GM18508 (cell line): ENCODE results near the gene RPS2.
"Not testable (repeated sequence)": the region's sequence is repeated elsewhere in the genome, so short reads cannot be mapped to it uniquely, and the experiment has no call there.

ENCODE experiments used
- ATAC-seq: cut with Tn5 transposase; IDR thresholded peaks from one replicate; pipeline ENCODE4 v1.9.1; 2021; ENCODE audit warnings: moderate number of reproducible peaks; ENCODE audit not compliant: insufficient read depth, unreplicated experiment

Gene RPS2

DNA sequence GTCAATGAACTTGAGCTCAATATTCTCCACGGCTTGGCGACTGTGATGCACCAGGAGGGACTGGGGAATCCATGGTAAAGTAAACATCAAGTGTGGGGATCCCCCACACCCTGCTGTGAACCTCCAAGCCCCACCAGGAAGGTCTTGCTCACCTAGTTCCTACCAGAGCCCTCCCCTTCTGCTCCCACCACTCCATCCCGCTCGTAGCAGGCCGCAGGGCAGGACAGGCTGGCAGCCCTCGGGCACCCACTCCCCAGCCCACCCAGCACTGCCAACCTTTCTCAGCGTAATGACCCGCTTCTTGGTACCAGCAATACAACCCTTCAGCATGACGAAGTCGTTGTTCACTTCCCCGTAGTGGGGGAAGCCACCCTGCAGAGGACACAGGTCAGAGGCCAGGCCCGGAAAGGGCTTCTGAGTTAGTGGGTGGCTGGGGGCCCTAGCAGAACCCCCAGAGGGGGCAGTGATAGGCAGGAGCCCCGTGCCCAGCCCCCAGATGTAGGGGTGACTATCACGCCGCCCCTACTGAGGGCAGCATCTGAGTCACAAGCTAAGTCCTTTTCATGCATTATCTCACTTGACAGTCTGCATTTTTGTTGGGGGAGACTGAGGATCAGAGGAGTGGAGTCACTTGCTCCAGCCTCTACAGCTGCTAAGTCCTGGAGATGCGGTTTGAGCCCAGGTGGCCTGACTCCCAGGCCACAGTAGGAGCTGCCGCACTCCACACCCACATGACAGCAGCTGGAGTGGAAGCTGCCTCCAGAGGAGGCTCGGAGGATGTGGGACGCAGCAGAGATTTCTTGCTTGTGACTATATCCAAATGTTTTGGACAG lies 18.9 kb downstream of the RPS2 start:
- ATAC-seq = no peak

DNA sequence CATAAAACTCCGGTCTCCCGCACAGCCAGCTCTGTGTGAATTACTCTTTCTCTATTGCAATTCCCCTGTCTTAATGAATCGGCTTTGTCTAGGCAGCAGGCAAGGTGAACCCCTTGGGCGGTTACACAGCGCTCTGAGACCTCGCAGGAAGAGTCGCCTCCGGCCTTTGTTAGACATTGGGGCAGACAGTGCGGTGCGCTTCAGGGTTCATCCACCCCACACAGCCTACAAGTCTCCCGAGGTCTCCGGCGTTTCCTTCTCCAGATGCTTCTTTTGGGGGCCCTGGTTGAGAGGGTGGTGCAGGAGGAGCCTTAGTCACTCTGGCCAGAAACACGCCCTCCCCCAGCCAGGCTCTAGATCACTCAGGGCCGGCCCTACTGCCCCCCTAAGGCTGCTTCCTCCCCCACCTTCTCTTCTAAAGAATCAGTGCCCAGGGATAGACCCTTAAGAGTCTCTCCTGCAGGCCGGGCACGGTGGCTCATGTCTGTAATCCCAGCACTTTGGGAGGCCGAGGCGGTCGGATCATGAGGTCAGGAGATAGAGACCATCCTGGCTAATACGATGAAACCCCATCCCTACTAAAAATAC lies 19.9 kb downstream of the RPS2 start:
- ATAC-seq = no peak

DNA sequence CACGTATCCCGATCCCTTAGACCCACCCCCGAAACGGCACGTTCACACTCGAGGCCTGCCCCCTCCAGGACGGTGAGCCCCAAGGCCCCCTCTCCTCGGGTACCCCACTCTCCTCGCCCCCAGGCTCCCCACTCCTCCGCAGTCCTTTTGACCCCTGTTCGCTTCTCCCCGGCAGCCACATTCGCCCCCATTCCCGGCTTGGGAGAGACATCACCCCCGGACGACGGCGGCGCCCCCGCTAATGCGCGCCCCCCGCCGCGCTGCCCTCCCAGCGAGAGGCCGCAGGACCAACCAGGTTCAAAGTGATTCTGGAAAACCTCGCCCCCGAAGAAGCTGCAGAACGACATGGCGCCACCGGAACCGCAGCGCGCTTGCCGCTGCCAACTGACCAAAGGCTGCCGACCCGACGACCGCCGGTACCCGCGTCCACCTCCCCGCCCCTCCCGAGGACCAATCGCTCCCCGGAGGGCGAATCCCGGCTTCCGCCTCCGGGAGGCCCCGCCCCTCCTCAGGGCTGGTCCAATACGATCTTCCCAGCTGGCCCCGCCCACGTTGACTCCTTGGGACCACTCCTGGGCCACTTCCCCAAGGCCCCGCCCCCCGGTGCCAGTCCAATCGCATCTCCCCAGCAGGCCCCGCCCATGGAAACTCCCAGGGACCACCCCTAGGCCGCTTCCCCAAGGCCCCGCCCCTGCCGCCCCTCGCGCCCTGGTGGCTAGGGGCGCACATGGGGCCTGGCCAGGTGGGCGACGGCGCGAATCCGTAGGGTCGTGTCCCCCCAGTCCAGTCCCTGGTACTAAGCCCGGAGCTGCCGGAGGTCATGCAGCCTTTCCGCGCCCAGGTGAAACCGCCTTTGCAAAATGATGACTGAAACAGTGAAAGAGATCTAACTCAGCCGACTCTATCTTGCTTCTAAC lies 21.6 kb downstream of the RPS2 start, which contains the start of gene MSRB1:
Gene MSRB1 (minus strand): TSS at position 390 of the 917 bp plus-strand sequence. CDS start 43 bp downstream, at position 347.
- ATAC-seq = peak; percentile 50

DNA sequence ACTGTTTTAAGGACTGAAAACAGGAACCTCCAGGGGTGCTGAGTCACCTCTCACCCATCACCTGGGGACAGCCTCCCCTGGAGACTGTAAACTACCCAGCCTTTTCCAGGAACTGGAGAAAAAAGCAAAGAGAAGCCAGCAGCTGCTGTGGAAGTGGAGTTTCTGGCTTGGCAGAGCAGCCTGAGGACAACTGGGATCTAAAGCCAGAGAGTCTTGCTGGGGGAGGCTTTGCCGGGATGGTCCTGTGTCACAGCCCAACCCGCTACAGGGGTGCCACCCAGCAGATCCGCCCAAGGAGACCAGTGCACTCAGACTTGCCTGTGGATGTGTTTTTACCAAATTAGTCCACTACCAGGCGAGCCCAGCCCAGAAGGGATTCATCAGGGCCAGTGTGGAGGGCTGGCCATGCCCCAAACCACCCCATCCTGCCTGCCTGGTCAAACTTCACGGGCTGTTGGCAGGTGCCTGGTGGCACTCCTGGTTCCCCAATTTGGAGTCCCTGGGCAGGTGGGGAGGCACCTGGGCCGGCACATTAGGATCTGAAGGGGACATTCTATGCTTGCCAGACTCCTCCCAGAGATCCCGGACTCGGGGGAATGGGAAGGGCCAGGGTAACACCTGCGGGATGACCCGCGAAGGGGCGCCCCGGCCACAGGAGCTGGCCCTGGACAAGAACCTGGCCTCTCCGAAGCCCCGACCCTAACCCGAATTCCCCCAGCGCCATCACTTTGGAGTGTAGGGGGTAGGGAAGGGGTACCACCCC lies 22.4 kb downstream of the RPS2 start:
- ATAC-seq = no peak

DNA sequence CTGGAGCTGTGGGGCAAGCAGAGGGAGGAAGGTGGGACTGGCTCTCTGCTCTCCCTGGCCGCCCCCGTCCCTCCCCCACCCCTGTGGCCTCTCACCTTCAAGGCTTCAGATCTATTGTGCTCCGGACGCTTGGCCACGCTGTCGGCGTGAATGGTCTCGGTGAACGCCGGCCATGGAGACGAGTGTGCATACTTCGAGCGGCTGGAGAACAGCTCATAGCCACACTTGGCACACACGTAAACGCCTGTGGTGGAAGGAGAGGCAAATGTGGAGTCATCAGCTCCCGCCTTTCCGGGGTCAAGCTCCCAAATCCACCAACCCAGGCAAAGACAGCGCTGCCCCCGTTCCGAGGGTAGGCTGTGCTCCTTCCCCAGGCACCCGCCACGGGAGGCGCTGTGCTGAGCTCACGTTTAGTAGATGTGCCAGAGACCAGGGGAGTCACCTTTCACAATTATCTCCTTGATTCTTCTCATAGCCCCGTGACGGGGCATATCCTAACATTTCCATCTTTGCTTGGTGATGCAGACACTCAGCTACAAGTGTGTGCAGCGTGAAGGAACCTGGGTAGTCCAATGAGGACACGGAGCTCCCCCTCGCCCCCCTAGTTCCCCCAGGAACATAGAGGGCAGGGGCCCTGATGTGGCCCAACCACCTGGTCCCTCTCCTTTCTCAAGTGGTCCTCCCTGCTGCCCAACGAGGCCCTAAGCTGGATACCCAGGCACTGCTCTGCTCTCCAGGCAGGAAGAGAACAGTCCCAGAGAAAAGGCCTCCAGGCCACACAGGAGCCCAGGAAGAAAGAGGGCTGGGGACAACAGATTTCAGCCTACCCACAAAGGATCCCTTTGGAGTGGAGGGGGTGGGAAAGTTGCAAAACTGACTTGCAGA lies 23.2 kb downstream of the RPS2 start:
- ATAC-seq = no peak

DNA sequence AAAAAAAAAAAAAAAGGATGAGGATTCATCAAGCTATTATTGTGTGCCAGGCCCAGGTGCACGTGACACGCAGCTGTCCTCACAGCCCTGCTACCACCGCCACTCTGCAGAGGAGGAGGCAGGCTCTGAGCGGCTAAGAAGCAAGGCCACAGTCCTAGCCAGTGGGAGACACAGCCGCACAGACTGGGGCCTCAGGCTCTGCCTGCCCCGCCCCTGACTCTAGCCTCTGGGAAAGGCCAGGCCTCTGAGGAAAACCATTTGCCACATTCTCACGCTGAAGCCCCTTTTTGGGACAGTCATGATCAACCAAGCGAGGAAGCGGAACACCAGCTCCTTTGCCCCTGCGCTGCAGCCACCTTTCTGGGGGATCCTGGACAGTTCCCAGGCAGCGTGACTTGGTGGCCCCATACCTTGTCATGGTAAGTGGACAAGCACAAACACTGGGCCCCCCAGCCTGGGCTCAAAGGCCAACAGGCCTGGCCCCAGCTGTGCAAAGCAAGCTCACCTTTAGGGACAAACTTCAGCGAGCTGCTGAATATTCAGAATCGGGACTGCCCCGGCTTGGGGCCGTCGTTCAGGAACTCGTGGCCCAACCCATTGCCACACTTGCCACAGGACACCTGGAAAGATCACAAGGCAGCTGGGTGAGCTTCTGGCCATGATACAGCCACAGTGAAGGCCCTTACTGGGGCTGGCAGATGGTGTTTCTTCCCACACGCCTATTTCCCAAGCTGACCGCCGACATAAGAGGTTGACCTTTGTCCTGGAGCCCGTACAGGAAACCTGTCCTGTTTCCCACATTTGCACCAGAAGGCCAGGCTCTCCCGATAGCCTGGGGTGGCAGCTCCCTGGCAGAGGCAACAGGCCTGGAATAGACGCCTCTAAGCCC lies 24.1 kb downstream of the RPS2 start:
- no peak for ATAC-seq

DNA sequence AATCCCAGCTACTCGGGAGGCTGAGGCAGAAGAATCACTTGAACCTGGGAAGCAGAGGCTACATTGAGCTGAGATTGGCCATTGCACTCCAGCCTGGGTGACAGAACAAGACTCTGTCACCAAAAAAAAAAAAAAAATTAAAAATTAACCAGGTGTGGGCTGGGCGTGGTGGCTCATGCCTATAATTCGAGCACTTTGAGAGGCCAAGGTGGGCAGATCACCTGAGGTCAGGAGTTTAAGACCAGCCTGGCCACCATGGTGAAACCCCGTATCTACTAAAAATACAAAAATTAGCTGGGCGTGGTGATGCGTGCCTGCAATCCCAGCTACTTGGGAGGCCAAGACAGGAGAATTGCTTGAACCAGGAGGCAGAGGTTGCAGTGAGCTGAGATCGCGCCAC lies 24.8 kb downstream of the RPS2 start:
- not testable (repeated sequence) for ATAC-seq

DNA sequence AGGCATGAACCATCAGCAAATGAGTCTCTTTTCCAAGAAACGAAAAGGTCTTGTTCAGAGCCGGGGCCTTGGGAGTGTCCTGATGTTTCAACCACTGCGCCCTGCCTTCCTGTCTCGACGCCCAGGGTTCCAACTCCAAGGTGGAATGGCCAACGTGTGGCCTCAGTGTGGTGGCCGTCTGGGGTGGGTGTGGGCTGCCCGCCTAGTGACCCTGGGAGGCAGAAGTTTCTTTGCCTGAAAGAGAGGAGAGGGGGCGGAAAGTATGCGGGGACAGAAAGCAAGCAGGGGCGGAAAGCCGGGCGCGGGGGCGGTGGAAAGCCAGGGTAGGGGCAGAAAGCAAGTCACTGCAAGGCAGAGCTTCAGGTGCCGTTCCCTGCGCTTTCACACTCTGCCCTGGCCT lies 25.7 kb downstream of the RPS2 start:
- no peak for ATAC-seq

DNA sequence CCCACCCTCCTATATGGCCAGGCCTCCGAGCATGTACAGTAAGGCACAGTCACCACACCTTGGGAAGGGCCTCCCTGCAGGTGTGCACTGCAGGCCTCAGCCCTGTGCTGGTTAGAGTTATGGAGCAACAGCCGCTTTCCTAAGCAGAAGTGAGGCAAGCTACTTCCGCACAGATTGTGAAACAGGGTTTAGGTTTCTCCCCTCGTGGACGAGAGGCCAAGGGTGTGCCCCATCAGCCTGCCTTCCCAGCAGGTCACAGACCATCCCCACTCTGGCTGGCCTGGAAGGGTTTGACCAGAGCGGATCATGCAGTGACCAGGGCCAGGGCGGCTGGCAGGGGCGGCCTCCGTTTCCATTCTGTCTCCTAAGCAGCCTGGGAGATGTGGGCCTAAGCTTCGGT lies 26.3 kb downstream of the RPS2 start:
- ATAC-seq = no peak

DNA sequence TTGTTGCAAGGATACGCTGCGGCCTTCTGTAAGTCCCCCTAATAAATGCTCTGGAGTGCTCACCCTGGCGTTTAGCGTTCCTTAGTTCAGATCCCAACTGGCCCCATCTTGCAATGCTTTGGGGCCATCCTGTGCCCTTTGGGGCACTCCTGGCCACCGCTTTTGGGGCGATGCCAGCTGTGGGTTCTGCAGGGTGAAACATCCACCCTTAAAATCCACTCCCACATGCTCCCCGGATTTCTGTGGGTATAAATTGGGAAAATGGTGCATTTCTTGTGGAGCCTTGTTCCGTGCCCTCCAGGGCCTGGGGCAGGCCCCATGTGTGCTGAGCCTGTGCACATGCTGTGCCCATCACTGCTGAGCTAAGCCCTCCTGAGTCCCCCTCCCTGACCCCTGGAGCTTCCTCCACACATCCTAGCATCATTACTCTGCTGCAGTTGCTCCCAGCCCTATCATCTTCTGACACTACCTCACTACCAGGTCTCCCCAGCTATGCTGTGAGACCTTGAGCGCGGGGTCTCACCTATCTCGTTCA lies 27.6 kb downstream of the RPS2 start:
- ATAC-seq = no peak

DNA sequence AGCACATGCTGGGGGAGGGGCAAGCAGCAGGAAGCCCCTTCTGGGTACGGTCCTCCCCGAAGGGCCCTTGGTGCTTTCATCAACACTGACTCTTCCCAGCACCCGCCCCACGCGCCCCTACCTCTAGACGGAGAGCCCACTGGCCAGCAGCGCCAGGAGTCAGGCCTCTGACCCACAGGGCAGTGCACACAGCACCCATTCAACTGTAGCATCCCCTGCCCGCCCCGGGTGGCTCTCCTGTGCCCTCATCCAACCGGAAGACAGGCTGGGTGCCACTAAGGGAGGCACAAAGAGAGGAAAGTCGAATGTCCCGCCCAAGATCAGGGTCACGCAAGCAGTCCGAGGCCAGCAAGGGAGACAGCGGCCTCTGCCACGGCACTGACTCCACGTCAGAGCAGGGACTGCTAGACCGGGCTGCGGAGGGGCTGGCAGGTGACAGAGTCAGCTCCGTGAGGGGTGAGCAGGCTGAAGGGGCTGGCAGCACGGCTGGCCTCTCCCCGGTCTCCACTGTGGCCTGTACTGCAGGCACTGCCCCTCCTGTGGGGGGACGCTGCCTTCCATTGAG lies 31.4 kb downstream of the RPS2 start:
- no peak for ATAC-seq

DNA sequence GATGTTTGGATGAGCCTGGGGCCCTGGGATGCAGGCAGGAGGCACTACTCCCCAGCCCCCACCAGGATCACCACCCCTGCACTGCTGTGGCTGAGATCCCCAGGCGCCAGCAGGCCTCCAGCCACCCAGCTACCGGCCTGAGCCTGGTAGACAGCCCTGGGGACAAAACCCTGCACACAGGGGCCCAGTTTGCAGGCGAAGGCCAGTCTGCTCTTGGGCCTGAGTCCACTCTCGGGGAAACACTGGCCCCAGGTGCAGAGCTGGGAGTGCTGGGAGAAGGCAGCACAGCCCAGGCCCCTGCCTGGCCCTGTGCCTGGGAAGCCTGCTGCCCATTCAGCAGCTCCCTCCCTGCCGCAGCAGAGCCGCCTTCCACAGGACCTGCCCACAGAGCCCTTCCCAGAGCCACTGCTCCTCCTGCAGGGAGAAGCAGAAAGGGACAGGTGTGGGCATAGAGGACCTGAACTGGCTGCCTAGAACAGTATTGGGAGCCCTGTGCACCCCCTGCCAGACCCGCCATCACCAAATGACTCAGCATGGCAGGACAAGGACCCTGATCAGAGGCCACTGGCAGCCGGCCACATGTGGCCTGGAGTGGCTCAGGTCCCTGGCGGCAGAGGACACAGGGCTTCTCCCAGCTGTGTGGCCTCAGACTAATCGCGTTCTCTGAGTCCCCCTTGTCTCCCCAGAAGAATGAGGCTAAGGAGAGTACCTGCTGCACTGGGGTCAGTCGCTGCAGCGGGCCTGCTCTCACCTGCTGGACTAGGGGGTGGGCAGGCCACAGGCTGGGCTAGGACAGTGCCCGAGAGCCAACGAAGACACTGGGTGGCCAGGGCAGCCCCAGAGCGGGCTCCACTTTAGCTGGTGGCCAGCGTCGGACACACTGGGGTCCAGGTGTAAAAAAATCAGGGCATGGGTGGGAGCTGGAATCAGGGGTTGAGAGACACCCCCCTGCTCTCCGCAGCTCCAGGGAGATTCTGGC lies 32.3 kb downstream of the RPS2 start:
- no peak for ATAC-seq

DNA sequence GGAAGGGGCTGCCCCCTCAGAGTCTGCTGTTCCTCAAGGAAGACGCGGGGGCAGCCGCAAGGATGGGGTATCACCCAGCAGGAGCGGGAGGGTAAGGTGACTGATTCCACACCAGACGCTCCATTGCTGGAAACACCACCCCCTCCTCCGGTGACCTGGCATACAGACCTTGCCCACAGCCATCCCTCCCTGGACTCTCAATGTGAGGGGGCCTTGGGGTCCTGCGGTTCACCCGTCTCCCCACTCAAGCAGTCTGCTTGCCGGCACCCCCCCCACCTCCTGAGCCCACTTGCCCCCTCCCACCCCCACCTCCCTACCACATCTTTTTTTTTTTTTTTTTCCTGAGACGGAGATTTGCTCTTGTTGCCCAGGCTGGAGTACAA lies 34.3 kb downstream of the RPS2 start:
- ATAC-seq = no peak

DNA sequence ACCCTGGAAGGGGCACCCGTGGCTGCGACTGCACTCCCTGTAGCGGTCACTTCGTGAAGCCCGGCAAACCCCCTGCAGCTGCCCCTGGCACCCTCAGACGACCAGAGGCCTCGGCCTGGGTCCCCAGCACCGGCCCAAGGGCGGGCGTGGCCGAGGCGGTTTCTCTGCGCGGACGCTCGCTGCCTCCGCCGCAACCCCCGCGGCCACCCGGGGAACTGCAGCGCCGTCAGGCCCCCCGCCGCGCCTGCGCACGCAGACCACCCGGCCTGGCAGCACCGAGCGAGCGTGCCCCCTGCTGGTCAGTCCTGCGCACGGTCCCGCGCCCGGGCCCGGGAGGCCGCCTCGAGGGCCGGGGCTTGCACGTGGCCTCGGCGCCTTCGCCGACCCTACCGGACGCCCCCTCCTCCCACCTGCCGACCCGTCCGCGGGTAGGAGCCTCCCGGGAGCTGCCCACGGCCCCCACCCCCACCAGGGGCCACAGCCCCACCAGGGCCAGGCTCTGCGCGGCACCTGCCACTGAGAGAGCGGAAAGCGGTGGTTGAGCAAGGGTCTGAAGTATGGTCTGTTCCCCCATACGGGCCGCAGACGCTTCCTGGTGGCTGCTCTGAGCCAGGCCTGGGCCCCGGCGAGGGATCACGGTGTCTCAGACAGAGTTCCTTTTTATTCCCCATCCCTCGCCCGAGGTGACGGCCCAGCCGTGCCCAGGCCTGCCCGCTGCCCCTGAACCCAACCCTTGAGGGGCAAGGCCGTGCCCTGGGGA lies 34.9 kb downstream of the RPS2 start:
- ATAC-seq = no peak

DNA sequence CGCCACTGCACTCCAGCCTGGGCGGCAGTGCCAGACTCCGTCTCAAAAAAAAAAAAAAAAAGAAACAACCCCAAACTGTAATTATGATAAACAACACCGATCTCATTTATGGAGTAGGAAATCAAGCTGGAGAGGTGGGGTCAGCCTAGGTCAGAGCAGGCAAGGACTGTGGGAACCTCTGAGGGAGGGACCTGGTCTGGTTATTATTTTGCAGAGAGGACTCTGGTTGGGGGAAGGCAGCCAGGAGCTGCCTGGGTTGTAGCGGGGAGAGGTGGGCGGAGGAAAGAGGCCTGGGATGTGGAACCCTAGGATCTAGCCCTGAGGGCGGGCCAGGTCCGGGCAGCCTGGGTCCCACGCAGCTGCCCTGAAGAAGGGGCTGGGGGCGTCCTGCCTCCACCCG lies 35.5 kb downstream of the RPS2 start:
- ATAC-seq = no peak

DNA sequence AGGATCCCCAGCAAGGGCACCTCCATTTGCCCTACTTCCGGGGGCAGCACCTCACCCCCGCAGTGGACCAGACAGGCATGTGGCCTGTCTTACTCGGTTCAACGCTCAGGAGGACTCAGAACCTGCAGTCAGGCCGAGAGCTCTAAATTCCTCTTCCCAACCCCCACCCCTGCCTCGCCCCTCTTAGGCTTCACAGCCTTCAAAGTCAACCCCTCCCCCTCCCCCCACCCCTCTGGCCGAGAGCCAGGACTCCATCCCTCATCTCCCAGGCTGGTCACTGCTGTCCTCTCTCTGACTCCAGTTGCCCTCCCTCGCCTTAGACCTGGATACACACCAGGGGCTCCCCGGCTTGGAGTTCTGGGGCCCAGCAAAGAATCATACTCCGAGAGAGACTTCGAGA lies 38.4 kb downstream of the RPS2 start:
- ATAC-seq = no peak
